Measurements from ENCODE around the gene GFER.
"Not testable (repeated sequence)": the region's sequence is repeated elsewhere in the genome, so short reads cannot be mapped to it uniquely, and the experiment has no call there.

Gene GFER

DNA sequence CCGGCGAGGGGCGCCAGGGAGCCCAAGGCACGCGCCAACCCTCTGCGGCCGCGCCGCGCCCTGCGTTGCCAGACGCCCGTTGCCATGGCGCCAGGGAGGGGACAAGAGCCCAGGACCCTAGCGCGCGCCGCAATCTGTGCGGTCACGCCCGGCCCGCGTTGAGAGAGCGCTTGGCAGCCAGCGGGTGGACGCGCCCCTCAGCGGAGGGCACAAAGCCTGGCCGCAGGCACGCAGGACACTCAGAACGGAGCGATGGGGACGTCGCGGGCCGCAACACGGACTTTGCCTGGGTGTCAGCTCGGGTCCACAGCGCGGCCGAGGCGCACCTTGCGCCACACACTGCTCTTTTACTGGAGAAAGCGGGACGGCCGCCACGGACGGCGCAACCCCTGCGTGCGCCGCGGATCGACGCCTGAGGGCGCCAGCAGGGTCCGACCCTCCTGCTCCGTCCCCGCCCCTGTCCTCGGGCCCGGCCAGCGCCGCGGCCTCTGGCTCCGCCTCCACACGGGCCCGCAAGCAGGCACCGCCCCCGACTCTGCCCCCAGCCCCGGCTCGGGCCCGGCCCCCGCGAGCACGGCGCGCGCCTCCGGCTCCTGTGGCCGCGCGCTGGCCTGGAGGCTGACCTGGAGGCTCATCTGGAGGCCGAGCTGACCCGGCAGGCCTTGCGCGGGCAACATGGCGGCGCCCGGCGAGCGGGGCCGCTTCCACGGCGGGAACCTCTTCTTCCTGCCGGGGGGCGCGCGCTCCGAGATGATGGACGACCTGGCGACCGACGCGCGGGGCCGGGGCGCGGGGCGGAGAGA is at the start of gene GFER:
GFER (plus strand) TSS at position 650 of the 803 bp plus-strand sequence; CDS start at position 676, 26 bp downstream.
- DNase-seq (ENCODE audit: low read depth): no peak

DNA sequence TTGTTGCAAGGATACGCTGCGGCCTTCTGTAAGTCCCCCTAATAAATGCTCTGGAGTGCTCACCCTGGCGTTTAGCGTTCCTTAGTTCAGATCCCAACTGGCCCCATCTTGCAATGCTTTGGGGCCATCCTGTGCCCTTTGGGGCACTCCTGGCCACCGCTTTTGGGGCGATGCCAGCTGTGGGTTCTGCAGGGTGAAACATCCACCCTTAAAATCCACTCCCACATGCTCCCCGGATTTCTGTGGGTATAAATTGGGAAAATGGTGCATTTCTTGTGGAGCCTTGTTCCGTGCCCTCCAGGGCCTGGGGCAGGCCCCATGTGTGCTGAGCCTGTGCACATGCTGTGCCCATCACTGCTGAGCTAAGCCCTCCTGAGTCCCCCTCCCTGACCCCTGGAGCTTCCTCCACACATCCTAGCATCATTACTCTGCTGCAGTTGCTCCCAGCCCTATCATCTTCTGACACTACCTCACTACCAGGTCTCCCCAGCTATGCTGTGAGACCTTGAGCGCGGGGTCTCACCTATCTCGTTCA is 47.0 kb upstream of the GFER start:
- no peak for DNase-seq (ENCODE audit: low read depth)

DNA sequence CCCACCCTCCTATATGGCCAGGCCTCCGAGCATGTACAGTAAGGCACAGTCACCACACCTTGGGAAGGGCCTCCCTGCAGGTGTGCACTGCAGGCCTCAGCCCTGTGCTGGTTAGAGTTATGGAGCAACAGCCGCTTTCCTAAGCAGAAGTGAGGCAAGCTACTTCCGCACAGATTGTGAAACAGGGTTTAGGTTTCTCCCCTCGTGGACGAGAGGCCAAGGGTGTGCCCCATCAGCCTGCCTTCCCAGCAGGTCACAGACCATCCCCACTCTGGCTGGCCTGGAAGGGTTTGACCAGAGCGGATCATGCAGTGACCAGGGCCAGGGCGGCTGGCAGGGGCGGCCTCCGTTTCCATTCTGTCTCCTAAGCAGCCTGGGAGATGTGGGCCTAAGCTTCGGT is 45.7 kb upstream of the GFER start:
- DNase-seq (ENCODE audit: low read depth): no peak

DNA sequence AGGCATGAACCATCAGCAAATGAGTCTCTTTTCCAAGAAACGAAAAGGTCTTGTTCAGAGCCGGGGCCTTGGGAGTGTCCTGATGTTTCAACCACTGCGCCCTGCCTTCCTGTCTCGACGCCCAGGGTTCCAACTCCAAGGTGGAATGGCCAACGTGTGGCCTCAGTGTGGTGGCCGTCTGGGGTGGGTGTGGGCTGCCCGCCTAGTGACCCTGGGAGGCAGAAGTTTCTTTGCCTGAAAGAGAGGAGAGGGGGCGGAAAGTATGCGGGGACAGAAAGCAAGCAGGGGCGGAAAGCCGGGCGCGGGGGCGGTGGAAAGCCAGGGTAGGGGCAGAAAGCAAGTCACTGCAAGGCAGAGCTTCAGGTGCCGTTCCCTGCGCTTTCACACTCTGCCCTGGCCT is 45.1 kb upstream of the GFER start:
- no peak for DNase-seq (ENCODE audit: low read depth)

DNA sequence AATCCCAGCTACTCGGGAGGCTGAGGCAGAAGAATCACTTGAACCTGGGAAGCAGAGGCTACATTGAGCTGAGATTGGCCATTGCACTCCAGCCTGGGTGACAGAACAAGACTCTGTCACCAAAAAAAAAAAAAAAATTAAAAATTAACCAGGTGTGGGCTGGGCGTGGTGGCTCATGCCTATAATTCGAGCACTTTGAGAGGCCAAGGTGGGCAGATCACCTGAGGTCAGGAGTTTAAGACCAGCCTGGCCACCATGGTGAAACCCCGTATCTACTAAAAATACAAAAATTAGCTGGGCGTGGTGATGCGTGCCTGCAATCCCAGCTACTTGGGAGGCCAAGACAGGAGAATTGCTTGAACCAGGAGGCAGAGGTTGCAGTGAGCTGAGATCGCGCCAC is 44.2 kb upstream of the GFER start:
- DNase-seq (ENCODE audit: low read depth): not testable (repeated sequence)

DNA sequence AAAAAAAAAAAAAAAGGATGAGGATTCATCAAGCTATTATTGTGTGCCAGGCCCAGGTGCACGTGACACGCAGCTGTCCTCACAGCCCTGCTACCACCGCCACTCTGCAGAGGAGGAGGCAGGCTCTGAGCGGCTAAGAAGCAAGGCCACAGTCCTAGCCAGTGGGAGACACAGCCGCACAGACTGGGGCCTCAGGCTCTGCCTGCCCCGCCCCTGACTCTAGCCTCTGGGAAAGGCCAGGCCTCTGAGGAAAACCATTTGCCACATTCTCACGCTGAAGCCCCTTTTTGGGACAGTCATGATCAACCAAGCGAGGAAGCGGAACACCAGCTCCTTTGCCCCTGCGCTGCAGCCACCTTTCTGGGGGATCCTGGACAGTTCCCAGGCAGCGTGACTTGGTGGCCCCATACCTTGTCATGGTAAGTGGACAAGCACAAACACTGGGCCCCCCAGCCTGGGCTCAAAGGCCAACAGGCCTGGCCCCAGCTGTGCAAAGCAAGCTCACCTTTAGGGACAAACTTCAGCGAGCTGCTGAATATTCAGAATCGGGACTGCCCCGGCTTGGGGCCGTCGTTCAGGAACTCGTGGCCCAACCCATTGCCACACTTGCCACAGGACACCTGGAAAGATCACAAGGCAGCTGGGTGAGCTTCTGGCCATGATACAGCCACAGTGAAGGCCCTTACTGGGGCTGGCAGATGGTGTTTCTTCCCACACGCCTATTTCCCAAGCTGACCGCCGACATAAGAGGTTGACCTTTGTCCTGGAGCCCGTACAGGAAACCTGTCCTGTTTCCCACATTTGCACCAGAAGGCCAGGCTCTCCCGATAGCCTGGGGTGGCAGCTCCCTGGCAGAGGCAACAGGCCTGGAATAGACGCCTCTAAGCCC is 43.5 kb upstream of the GFER start:
- DNase-seq (ENCODE audit: low read depth): no peak

DNA sequence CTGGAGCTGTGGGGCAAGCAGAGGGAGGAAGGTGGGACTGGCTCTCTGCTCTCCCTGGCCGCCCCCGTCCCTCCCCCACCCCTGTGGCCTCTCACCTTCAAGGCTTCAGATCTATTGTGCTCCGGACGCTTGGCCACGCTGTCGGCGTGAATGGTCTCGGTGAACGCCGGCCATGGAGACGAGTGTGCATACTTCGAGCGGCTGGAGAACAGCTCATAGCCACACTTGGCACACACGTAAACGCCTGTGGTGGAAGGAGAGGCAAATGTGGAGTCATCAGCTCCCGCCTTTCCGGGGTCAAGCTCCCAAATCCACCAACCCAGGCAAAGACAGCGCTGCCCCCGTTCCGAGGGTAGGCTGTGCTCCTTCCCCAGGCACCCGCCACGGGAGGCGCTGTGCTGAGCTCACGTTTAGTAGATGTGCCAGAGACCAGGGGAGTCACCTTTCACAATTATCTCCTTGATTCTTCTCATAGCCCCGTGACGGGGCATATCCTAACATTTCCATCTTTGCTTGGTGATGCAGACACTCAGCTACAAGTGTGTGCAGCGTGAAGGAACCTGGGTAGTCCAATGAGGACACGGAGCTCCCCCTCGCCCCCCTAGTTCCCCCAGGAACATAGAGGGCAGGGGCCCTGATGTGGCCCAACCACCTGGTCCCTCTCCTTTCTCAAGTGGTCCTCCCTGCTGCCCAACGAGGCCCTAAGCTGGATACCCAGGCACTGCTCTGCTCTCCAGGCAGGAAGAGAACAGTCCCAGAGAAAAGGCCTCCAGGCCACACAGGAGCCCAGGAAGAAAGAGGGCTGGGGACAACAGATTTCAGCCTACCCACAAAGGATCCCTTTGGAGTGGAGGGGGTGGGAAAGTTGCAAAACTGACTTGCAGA is 42.6 kb upstream of the GFER start:
- DNase-seq (ENCODE audit: low read depth): no peak

DNA sequence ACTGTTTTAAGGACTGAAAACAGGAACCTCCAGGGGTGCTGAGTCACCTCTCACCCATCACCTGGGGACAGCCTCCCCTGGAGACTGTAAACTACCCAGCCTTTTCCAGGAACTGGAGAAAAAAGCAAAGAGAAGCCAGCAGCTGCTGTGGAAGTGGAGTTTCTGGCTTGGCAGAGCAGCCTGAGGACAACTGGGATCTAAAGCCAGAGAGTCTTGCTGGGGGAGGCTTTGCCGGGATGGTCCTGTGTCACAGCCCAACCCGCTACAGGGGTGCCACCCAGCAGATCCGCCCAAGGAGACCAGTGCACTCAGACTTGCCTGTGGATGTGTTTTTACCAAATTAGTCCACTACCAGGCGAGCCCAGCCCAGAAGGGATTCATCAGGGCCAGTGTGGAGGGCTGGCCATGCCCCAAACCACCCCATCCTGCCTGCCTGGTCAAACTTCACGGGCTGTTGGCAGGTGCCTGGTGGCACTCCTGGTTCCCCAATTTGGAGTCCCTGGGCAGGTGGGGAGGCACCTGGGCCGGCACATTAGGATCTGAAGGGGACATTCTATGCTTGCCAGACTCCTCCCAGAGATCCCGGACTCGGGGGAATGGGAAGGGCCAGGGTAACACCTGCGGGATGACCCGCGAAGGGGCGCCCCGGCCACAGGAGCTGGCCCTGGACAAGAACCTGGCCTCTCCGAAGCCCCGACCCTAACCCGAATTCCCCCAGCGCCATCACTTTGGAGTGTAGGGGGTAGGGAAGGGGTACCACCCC is 41.8 kb upstream of the GFER start:
- DNase-seq (ENCODE audit: low read depth): no peak

DNA sequence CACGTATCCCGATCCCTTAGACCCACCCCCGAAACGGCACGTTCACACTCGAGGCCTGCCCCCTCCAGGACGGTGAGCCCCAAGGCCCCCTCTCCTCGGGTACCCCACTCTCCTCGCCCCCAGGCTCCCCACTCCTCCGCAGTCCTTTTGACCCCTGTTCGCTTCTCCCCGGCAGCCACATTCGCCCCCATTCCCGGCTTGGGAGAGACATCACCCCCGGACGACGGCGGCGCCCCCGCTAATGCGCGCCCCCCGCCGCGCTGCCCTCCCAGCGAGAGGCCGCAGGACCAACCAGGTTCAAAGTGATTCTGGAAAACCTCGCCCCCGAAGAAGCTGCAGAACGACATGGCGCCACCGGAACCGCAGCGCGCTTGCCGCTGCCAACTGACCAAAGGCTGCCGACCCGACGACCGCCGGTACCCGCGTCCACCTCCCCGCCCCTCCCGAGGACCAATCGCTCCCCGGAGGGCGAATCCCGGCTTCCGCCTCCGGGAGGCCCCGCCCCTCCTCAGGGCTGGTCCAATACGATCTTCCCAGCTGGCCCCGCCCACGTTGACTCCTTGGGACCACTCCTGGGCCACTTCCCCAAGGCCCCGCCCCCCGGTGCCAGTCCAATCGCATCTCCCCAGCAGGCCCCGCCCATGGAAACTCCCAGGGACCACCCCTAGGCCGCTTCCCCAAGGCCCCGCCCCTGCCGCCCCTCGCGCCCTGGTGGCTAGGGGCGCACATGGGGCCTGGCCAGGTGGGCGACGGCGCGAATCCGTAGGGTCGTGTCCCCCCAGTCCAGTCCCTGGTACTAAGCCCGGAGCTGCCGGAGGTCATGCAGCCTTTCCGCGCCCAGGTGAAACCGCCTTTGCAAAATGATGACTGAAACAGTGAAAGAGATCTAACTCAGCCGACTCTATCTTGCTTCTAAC is 40.9 kb upstream of the GFER start, which contains the start of gene MSRB1:
MSRB1 (minus strand) TSS at position 390 of the 917 bp plus-strand sequence; CDS start at position 347, 43 bp downstream.
- peak; percentile 97 for DNase-seq (ENCODE audit: low read depth)

DNA sequence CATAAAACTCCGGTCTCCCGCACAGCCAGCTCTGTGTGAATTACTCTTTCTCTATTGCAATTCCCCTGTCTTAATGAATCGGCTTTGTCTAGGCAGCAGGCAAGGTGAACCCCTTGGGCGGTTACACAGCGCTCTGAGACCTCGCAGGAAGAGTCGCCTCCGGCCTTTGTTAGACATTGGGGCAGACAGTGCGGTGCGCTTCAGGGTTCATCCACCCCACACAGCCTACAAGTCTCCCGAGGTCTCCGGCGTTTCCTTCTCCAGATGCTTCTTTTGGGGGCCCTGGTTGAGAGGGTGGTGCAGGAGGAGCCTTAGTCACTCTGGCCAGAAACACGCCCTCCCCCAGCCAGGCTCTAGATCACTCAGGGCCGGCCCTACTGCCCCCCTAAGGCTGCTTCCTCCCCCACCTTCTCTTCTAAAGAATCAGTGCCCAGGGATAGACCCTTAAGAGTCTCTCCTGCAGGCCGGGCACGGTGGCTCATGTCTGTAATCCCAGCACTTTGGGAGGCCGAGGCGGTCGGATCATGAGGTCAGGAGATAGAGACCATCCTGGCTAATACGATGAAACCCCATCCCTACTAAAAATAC is 39.3 kb upstream of the GFER start:
- no peak for DNase-seq (ENCODE audit: low read depth)

DNA sequence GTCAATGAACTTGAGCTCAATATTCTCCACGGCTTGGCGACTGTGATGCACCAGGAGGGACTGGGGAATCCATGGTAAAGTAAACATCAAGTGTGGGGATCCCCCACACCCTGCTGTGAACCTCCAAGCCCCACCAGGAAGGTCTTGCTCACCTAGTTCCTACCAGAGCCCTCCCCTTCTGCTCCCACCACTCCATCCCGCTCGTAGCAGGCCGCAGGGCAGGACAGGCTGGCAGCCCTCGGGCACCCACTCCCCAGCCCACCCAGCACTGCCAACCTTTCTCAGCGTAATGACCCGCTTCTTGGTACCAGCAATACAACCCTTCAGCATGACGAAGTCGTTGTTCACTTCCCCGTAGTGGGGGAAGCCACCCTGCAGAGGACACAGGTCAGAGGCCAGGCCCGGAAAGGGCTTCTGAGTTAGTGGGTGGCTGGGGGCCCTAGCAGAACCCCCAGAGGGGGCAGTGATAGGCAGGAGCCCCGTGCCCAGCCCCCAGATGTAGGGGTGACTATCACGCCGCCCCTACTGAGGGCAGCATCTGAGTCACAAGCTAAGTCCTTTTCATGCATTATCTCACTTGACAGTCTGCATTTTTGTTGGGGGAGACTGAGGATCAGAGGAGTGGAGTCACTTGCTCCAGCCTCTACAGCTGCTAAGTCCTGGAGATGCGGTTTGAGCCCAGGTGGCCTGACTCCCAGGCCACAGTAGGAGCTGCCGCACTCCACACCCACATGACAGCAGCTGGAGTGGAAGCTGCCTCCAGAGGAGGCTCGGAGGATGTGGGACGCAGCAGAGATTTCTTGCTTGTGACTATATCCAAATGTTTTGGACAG is 38.2 kb upstream of the GFER start:
- no peak for DNase-seq (ENCODE audit: low read depth)

DNA sequence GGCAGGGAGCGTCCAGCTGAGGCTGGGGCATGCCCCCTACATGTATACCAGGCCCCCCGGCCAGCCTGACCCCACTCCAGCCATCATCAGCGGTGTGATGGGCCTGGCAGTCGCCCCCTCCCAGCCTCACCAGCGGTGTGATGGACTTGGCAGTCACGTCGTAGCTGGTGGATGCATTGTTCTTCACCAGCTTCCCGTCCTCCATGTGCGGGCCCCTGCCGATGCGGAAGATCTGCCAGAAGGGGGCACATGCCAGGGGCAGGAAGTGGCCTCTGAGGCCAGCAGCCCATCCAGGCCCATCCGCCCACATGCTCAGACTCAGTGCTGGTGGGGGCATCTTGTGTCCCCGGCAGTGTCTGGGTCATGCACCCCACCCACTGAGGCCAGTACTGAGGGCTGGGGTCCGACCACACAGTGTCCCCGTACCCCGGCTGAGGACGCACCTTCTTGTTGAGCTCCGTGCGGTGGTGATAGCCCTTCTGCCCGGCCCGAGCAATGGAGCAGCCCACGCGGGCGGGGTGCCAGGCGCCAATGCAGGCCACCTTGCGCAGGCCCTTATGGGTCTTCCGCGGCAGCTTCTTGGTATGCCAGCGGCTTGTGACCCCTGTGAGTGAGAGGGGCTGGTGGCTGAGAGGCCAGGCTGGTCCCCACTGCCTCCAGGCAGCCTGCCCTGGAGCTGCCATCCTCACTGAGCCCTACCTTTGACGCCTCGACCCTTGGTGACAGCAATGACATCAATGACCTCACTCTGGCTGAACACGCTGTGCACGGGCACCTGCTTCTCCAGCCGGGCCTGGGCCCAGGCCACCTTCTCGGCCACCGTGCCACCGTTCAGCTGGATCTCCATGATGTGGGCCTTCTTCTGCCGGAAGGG is 37.3 kb upstream of the GFER start:
- DNase-seq (ENCODE audit: low read depth): no peak

DNA sequence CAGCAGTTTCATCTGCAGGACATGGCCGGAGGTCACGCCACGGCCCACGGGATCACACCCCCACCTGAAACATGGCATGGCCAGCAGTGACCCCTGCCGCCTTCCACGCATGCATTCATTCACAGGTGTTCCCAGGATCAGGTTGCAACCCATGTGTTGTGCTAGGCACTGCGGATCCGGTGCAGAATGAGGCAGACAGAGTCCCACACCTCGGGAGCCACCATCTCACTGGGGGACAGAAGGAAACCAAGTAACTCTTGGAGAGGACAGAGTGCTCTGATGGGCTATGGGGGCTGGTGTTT is 36.7 kb upstream of the GFER start:
- DNase-seq (ENCODE audit: low read depth): no peak

DNA sequence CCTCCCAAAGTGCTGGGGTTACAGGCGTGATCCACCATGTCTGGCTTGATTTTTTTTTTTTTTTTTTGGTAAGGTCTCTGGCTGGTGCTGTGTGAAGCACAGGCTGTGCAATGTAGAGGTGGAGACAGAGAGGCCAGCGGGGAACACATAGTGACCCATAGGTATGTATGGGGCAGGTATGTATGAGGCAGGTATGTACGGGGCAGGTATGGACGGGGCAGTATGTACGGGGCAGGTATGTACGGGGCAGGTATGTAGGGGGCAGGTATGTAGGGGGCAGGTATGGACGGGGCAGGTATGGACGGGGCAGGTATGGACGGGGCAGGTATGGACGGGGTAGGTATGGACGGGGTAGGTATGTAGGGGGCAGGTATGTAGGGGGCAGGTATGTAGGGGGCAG is 34.5 kb upstream of the GFER start:
- DNase-seq (ENCODE audit: low read depth): no peak

DNA sequence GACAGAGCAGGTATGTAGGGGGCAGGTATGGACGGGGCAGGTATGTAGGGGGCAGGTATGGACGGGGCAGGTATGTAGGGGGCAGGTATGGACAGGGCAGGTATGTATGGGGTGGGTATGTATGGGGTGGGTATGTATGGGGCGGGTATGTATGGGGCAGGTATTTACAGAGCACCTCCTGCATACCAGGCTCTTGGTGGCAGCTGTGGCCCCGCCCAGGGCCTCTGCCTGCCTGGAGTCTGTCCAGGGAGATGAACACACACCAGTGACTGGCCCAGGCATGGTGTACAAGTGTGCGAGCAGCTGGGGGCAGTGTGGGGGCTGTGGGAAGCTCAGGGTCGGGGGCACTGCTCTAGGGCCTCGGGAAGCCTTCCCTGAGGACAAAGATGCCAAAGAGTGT is 33.9 kb upstream of the GFER start:
- DNase-seq (ENCODE audit: low read depth): no peak

DNA sequence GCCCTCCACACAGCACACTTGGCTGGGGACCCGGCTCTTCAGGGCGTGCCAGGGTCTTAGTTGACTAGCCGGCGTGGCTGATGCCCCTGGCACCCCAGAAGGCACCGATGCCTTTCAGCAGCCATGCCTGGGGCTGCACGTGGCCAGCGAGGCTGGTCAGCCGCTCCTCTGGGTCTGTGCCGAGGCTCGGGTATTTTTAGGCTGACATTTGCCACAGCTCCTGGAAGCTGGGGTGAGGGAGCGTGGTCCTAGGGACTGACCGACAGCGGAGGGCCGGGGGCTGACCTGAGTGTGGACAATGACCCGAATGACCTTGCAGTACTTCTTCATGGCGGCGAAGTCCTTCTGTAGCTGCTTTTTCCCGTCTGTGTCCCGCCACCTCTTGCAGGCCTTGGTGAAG is 33.4 kb upstream of the GFER start:
- DNase-seq (ENCODE audit: low read depth): no peak

DNA sequence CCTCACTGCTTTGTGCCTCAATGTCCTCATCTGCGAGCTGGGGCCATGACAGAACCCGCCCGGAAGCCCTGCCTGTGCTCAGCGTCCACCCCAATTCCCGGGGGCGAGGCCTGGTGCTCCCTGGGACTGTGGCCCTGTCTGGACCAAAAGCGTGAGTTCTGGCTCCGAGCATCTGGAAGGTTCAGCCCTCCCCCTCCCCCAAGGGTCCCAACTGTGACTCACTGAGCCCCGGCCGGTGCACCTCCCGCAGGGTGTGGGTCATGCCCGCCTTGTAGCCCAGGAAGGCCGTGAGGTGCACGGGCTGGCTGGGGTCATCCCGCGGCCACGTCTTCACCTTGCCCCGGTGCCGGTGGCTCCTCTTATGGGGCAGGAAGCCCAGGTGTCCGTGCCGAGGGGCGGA is 30.3 kb upstream of the GFER start:
- no peak for DNase-seq (ENCODE audit: low read depth)
